ENCODE data around the gene TMEM30A. TPM values are rescaled to one million over a fixed set of nuclear protein-coding genes. Genes with fewer than 3 reads are reported as not detected.

TMEM30A gene
- total and polyA plus RNA-seq, 2 of the 13 experiments (the other 11 are each of a cell fraction or from before 2014, with no cell fraction given), result 17.6 to 54.4 TPM

- Histone ChIP-seq H3K79me2 (ENCODE audit: insufficient read depth, low read length) (peaks cover 82% of the 10 kb centered on the region), H3K36me3 (replicated peaks in 1 of 2; ENCODE audit: control insufficient read depth in 1 of 2, insufficient read depth in 2 of 2, low read length in 2 of 2) (peaks cover 0 to 3% of the 10 kb centered on the region in 2 experiments; a peak in 1 of 5 replicates), H3K9me3 (ENCODE audit: low read length) (no peaks in the 10 kb centered on the region), H3K4me1 (ENCODE audit: insufficient read depth, low read length) (peaks cover 39% of the 10 kb centered on the region), H3K4me3 (replicated peaks in 1 of 3; ENCODE audit: insufficient read depth in 1 of 3, low read depth in 2 of 3, low read length in 3 of 3) (peak overlapping the region in 2 of 3 experiments; percentile 85 to 91; a peak in 3 of 6 replicates), H3K9ac (ENCODE audit: insufficient read depth, low read depth, low read length) (peak overlapping the region; percentile 13; the same call in 1 of the 2 replicates), H3K4me2 (ENCODE audit: low read depth, low read length) (peak overlapping the region; percentile 75), H2AFZ (ENCODE audit: low read length) (no peak overlapping the region), H4K20me1 (ENCODE audit: insufficient read depth, low read length) (peaks cover 15% of the 10 kb centered on the region), H3K27ac (ENCODE audit: extremely low read length, insufficient read depth, low read length) (no peak overlapping the region), H3K27me3 (ENCODE audit: control insufficient read depth in 1 of 2, insufficient read depth in 2 of 2, low read length in 2 of 2) (no peaks in the 10 kb centered on the region; a peak in 1 of 5 replicates)
- DNase-seq (ENCODE audit: low spot score) (no peak), ATAC-seq (no peak), FAIRE-seq (no peak)
- no peak for TF ChIP-seq SPEN (CRISPR knock-in tag; IDR thresholded peaks at IDR 0.05; ENCODE audit: low read depth)
- TF ChIP-seq FOSL2 (CRISPR knock-in tag; IDR thresholded peaks at IDR 0.05), result no peak
- TF ChIP-seq SMARCE1 (IDR thresholded peaks at IDR 0.05; ENCODE audit: borderline replicate concordance), result no peak
- TF ChIP-seq ZNF749 (CRISPR knock-in tag; IDR thresholded peaks at IDR 0.05; ENCODE audit: borderline replicate concordance), result no peak
- no peak for TF ChIP-seq NR2F2 (IDR thresholded peaks at IDR 0.05; ENCODE audit: borderline replicate concordance, low read depth)
- no peak for TF ChIP-seq FOXP1 (IDR thresholded peaks at IDR 0.05)
- TF ChIP-seq FOXP1 (CRISPR knock-in tag; IDR thresholded peaks at IDR 0.05), result no peak
- no peak for TF ChIP-seq EED (CRISPR knock-in tag; IDR thresholded peaks at IDR 0.05)
- no peak for TF ChIP-seq HNRNPUL1 (IDR thresholded peaks at IDR 0.05; ENCODE audit: low read depth, low read length)
- TF ChIP-seq ZNF616 (CRISPR knock-in tag; IDR thresholded peaks at IDR 0.05; ENCODE audit: low read depth), result no peak
- no peak for TF ChIP-seq ZNF772 (CRISPR knock-in tag; IDR thresholded peaks at IDR 0.05)
- TF ChIP-seq EP300 (IDR thresholded peaks at IDR 0.05; ENCODE audit: low read depth in 2 of 2, low read length in 2 of 2), result no peak
- no peak for TF ChIP-seq EP300 (CRISPR knock-in tag; IDR thresholded peaks at IDR 0.05; ENCODE audit: borderline replicate concordance)
- in situ Hi-C loops (cut with HindIII; ENCODE audit: extremely low pct_ligation_motif_present, low pct_unique_long_range_greater_than_20kb), result loop anchor here (10.0 kb wide), 1 partner anchor 243 kb away; no protein-coding TSS in a partner anchor
- CTCF ChIA-PET (ENCODE audit: low intra/inter-chr PET ratio, low total read pairs), result no interaction called here
- POLR2A ChIA-PET, result interaction anchor here (1.2 kb wide), 1 partner anchor 38 kb away, joined by 3 read pairs; the partner anchor contains the start of gene COX7A2
- intact Hi-C loops (cut with micrococcal nuclease; ENCODE audit: unreplicated experiment), result no loop called here
- no TSS peak for BruUV-seq (replicated peaks)
These were observed 2.9 kb downstream of the TMEM30A start for GRCh38 chr6:75281653-75282052.

Data from HepG2 (cell line).